ENCODE measurements around the gene TSPAN33.

Gene TSPAN33

DNA sequence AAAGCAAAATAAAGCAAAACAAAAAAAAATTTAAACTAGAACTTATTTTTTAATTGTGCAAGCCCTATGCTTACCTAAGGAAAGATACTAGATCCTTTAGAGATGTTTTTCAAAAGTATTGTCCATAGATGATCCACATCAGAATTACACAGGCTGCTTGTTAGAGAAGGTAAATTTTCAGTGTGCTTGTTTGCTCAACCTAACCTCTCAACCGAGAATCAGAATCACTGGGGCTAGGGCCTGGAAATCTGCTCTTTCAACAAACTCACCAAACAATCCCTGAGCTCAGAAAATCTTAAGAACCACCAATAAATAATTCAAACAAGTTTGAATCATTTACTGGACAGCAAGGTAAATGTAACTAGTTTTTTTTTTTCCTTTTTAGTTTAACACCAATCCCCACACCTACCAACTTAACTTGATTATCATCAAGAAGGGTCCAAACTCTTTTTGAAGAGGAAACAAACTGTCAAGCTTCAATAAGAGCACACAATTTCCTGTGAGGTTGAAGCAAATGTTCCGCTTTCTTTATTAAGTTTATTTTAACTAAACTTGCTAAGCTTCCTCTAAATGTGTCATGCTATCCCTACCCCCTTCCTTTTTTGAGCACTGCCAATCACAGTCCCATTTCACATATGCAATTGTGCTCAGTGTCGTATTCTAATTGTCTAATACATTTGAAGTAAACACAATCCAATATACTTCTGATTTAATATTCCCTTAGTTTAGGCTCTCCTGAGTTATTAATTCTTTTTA is 7.4 kb upstream of the TSPAN33 start:
- no peak for DNase-seq

DNA sequence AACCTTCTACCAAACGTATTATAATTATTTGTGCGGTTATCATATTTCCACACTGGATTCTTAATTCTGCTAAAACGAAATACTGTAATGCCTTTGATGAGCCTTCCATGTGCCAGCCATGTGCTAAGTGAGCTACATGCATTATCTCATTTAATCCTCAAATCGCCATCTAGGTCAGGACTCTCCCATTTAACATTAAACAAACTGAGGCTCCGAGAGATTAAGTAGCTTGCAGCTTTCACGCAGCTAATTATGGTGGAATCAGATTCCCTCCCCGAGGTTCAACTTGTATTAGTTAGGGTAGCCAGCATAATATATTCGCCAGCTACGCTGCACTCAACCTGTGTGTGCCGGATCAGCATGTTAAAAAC is 798 bp upstream of the TSPAN33 start:
- no peak for DNase-seq

DNA sequence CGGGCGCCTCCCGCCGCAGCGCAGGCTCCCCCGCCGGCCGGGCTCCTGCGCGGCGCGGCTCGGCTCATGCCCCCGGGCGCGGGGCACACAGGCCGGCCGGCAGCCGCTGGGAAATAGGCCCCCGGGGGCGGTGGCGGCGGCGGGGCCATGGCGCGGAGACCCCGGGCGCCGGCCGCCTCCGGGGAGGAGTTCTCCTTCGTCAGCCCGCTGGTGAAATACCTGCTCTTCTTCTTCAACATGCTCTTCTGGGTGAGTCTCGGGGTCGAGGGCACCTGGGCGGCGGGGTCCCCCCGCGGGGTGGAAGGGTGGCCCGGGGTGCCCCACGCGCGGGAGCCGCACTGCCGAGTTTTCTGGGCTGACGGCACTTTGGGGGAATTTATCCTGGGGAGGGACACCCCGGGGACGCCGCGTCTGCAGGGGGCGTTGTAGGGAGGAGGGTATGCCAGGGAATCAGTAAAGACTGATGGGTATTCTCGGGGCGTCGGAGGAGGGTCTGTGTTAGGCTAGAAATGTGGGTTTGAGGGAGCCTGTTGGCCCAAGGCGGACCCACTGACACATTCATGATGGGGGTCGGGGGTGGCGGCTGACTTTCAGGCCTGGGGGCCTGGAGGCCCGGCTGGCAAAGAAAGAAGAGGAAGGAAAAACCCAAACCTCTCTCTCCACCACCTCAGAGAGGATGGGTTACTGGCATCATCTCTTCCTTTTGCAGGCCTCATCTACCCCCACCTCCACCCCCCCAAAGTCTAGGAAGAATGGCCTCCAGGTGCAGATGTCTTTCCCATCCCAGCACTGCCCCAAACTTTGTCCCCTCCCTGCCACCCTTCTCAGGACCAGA is 544 bp downstream of the TSPAN33 start:
- no peak for DNase-seq

DNA sequence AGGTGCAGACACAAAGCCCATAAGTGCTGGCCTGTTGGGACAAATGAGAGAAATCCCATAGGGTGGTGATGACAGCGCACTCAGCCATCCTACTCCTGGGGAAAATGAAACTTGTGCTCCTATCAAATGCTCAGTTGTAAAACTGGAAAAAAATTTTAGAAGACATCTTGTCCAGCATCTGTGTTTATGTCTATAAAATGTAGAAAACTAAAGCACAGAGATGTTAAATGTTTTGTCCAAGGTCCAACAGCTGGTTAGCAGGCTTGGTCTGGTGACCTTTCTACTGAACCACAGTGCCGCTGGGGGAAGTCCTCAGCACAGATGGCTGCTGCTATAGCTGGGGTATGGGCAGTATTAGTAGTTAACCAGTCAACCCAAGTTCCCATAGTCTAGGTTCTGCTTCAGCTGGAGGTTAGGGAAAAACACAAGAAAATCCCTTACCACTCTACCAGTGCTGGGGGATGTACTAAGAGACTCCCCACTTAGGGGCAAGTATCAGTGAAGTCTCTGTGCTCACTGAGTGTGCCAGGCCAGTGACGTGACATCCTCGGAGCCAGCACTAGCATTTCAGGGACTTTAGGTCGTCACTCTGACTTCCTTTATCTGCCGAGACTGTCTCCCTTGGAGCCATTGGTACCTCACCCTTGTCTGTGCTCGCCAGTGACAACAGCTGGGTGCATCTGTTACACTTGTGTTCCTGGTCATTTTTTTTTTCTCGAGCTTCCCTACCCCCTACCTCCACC is 1.9 kb downstream of the TSPAN33 start:
- no peak for DNase-seq

DNA sequence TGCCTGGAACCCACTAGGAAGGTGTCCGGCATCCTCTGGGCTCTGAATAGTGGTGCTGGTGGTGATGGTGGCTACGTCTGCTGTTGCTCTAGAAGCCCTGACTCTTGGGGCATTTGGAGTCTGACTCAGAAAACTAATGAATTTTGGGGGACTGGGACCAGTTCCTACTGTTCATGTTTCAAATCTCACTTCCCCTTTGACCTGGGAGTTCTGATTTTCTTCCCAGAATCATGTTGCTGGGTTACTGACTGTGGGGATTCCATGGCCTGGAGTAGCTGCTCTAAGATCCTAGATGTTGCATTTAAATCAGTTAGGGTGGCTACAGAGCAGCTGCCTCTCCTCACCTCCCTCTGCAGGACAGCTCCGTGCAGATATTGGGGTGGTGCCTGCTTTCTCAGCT is 3.2 kb downstream of the TSPAN33 start:
- DNase-seq: no peak

DNA sequence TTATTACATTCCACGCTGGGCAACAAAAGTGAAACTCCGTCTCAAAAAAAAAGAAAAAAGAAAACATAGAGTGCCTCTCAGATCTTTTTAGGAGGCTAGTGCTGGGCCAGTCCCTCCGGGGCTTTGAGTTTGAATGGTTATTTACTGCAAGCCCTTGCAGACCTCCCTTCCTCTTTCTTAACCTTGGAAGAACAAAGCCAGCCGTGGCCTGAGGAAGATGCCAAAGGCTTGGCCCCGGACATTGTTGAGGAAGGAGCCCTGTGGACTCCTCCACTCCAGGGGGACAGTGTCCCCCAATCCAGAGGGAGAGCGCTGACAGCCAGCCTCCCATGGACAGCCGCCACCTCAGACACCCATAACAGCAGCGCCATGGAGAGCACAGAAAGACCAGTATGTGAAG is 5.0 kb downstream of the TSPAN33 start:
- no peak for DNase-seq

DNA sequence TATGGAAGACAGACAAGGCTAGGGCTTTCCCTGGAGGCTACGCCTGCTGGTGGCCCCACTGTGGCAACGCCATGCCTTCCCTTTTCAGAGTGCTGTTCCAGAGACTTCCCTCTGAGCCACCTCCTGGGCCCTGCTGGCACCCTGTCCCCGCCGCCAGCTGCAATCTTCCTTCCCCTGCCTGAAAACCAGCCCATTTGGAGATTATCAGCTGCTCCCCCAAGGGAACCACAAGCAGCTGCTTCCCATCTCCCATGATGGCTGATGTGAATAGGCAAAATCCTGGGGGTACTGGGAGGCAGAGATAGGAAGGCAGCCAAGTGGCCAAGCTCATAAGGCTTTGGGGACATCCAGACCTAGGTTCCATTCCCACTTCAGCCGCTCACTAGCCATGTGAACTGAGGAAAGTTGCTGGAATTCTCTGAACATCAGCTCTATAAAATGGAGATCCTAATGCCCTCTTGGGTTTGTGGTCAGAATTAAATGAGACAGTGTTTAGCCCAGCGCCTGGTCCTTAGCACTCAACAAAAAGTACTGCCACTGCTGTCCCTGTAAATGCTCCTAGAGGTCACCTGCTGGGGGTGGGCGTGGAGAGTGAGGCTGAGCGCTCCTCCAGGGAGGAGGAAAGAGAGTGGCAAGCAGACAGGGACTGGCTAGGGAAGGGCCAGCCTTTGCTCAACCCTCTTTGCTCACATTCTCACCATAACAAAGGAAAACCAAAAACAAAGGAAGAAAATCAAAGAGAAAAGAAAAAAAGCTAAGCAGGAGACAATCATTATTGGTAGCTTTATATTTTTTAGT is 5.9 kb downstream of the TSPAN33 start:
- DNase-seq: no peak

DNA sequence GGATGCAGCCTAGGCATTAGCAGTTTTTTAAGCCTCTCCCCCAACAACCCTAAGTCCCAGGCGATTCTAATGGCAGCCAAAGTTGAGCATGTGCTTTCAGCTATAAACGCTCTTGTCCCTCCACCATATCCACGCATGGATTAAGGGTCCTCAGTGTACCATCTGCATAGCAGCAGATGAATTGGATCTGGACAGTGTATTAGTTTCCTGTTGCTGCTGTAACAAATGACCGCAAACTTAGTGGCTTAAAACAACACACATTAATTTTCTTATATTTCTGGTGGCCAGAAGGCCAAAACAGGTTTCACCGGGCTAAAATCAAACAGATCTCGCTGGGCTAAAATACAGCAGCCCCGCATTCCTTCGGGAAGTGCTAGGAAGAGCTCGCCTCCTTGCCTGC is 13.1 kb downstream of the TSPAN33 start:
- DNase-seq: no peak

DNA sequence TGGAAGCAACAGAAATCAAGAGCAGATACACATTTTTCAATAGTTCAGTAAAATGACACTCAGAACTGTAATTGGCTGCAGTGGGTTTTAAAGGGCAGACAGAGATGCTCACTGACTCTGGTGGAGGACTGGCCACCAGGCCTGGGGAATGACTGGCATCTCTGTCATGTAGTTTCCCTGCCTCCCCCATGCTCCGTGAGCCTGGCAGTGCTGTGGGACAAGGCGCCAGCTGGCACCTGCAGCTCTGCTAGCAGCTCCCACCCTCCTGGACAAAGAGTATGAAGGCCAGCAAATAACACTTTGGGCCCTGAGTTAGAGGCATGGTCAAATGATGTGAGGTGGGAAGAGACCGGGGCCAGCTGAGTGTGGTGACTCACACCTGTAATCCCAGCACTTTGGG is 15.0 kb downstream of the TSPAN33 start:
- no peak for DNase-seq

DNA sequence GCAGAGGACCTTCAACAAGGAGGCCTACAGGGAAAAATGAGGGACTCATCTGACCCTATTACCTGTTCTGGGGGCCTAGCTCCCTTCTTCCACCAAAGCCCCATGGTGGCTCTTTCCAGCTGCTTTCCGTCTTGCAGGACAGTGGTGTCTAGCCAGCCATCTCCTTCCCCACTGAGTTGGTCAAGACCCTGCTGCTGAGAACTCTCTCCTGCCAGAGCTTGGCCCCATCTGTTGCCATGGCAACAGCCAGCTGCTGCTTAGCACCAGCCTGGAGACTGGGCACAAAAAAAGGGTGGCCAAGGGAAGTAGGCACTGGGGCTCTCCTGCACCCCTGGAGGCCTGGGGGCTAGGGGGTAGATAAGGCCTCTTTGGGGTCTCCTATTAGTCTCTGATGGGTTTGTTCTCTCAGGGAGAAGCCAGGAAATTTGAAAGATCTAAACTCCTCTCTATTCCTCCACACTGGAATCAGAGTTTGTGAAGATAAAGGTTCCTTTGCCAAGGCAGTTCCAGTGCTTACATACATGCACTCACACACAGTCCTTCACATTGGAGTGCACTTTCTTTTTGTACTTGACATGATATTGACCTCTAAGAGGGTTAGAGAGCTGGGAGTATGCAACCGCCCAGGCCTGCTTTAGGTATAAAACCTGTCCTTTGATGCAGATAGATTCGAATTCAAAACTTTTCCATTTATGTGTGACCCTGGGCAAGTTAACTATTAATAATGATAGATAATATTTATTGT is 15.8 kb downstream of the TSPAN33 start:
- no peak for DNase-seq

DNA sequence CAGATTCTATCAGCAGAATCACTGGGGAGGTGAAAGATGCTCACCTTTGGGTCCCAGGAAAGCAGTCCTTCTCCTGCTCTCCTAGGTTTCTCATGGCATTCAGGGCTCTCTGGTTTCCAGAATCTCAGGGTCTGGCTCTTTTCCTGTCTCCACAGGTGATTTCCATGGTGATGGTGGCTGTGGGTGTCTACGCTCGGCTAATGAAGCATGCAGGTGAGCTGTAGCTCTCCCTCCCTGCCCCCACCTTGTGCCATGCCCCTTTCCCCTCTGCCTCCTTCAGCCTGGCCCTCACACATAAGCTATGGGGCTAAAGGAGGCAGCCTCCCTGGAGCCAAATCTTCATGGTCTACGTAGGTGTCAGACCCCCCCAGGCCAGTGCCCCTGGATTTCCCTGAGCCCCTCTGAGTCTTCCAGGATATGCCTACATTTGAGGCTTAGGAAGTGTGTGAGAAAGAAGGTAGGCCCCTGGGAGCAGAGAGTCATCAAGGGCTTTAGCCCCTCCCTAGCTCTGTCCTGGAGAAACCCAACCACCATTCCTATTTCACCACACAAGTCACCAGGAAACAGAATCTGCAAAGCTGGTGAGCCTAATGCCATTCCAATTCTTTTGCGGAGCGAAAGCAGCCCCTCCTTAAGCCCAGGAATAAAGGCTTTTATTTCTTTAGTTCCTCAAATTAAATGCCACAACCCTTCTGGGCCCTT is 17.2 kb downstream of the TSPAN33 start:
- DNase-seq: no peak

DNA sequence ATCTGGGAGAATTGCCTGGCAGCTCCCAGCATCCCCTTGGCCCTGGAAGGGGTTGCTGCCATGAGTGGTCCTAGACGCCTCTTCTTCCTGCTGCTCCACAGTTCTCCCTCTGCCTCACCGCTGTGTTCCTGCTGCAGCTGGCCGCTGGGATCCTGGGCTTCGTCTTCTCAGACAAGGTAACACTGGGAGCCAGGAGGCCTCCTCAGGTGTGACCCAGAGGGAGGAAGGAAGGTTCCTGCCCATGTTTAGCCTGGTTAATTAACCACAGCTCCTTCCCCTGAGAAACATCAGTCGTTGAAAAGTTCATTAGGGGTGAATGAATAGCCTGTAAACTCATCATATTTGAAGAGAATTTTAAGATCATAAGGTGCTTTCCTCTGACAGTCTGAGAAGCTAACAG is 18.2 kb downstream of the TSPAN33 start:
- DNase-seq: no peak

DNA sequence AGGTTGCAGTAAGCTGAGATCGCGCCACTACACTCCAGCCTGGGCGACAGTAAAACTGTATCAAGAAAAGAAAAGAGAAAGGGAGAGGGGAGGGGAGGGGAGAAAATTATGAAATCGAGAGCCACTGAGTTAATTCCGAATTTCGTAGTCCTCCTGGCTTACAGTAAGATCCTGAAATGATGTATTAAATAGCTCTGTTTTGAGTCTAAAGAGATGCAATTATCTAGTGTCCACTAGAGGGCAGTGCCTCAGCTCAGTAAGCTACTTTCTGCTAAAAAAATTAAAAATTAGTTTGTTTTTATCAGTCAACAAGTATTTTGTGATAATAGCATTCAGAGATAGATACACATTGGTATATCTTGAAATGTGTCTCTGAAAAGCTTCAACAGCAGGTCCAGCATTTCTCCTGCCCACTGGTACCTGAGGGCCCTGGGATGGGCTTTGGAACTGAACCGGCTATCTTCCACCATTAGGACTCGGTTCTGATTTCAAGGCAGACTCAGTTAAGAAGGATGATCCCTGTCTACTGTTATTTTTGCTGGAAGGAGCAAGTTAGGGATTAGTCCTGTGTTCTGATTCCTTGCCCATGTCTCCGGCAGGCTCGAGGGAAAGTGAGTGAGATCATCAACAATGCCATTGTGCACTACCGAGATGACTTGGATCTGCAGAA is 19.5 kb downstream of the TSPAN33 start:
- peak in 1 of 2 experiments; percentile 3 for DNase-seq

DNA sequence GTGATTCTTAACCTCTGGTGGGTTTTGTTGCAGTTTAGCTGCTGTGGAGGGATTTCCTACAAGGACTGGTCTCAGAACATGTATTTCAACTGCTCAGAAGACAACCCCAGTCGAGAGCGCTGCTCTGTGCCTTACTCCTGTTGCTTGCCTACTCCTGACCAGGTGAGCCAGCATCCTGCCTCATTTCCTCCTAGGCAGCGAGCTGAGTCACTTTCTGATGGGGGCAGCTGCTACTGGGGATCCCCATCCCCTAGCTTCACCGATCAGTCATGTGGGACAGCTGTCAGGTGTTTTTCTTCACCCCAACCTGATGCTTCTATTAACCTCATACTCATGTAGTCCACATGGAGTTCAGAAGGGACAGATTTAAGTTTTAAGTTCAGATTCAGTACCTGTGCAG is 22.2 kb downstream of the TSPAN33 start:
- no peak for DNase-seq

DNA sequence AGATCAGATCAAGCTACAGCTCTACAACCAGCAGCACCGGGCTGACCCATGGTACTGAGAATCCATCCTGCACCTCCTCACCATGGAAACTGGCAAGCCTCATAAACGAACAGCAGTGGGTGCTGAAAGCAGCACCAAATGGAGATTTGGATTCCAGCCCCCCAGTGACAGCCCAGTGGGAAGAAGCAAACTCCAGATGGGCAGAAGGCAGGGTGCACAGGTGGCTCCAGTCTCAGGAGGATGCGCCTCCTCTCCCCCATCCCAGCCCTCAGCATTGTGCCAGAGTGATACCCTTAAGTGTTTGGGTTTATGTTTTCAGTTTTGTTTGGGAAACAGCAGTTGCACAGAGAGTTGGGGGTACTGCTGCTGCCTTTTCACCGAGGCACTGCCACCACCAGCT is 23.3 kb downstream of the TSPAN33 start:
- DNase-seq: no peak

DNA sequence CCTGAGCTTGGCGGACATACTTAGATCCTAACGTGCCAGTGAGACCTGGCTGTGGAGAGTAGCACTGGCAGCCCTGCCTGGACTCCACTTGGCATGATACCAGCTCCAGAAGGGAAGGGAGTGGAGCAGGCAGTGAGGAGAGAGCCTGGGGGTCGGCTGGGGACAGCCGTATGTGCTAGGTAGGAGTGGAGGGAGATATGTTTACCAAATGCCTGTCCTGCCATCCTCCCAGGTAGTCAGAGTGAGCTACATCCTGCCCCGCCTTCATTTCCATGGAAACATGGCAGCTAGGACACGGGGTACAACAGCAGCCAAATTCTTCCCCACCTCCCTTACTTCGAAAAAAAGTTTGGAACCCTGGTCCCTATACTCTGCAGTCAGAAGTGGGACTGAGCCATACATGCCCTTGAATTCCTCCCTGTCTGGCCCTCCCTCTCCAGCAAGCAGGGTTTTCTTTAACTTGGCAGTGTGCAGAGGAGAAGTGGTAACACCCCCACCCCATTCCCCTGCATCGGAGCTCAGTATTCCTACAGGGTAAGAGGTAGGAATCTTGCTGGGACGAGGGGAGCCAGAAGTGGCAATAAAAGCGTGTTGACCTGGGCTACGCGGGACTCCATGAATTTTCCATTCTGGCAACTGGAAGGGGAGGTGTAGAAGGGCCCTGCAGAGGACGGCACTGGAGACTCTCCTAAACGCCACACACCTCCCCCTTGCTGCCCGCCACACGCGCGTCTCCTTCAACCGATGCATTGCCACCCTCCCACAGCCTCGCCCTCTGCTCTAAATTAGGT is 23.9 kb downstream of the TSPAN33 start:
- DNase-seq: peak; percentile 19 to 84

DNA sequence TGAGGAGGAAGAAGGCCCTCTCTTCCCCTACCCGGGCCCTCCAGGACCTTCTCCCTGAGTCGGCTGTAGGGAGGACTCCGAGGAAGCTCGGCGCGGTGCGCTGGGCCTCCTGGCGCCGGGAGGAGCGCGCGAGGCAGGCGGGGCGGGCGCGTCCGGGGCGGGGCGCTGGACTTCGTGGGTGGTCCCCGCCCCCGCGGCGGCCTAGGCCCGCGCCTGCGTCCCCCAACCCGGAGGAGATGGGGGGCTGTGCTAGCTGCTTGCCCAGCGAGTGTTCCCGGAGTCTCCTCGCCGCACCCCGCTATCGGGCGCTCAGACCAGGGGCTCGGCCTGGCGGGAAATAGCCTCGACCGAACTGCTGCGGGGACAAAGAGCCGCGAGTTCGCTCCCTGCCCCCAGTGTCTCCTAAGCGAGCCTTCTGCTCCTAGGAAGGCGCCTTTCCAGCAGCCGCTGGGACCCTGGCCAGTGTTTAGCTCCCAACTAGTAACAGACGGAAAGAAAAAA is 24.7 kb downstream of the TSPAN33 start:
- no peak for DNase-seq

DNA sequence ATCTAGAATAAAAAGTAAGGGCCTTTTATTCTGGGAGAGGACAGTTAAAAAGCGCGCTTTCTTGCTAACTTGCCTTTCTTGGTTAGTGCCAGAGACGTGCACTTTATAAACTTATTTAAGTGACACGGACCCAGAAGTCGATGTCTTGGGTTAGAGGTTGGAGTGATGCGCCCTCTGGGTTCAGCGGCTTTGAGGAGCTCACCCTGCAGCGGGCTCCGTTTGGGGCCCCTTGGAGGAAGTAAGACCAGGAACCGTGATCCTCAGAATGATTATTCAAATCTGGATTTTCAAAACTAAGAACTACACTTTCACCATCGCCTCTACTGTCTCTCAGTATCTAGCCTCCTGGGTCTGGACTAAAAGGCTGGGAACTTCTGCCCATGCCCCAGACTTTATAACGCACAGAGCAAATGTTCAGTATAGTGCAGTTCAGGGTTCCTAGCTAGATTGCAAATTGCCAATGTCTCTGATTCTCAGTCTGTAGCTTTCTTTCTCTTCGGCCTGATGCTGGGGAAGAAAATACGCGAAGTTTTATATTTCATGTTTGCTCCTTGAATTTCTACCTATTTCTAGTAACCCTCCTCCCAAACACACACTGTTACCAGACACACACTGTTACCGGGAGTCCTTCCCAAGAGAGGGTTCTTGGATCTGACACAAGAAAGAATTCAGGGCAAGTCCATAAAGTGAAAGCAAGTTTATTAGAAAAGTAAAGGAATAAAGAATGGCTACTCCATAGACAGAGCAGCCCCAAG is 25.4 kb downstream of the TSPAN33 start:
- DNase-seq: no peak

DNA sequence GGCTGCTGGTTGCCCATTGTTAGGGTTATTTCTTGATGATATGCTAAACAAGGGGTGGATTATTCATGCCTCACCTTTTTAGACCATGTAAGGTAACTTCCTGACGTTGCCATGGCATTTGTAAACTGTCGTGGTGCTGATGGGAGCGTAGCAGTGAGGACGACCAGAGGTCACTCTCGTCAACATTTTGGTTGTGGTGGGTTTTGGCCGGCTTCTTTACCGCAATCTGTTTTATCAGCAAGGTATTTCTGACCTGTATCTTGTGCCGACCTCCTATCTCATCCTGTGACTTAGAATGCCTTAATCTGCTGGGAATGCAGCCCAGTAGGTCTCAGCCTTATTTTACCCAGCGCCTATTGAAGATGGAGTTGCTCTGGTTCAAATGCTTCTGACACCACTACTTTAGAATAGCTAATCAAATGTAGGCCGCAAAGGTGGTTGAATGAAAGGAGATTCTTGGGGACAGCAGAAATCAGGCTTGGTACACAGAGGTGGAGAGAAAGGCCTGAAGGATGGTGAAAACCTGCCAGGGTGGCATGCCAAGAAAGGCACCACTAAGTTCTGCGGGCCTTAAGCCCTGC is 26.0 kb downstream of the TSPAN33 start:
- DNase-seq: no peak
